ENCODE data around the gene MPZL2.

- TF ChIP-seq ZNF274 (IDR thresholded peaks at IDR 0.05; ENCODE audit: low read depth, low read length) (no peak), SUZ12 (IDR thresholded peaks at IDR 0.05; ENCODE audit: extremely low read depth, insufficient read depth, insufficient read length) (no peak)
Observed at GRCh38 chr11:118211006-118211405, 53.1 kb downstream of the MPZL2 start.
